Measurements from ENCODE around the gene SYNE1. TPM values are rescaled to one million over a fixed set of nuclear protein-coding genes. Genes with fewer than 3 reads are reported as not detected.
A peak's percentile ranks its signal among the peaks of the same experiment; 100 is the strongest.

Gene SYNE1
- total and polyA plus RNA-seq, 10 of the 15 experiments (the other 5 are each of a cell fraction or from before 2014, with no cell fraction given) = 2.3 to 28.7 (median 14.1) TPM

DNA sequence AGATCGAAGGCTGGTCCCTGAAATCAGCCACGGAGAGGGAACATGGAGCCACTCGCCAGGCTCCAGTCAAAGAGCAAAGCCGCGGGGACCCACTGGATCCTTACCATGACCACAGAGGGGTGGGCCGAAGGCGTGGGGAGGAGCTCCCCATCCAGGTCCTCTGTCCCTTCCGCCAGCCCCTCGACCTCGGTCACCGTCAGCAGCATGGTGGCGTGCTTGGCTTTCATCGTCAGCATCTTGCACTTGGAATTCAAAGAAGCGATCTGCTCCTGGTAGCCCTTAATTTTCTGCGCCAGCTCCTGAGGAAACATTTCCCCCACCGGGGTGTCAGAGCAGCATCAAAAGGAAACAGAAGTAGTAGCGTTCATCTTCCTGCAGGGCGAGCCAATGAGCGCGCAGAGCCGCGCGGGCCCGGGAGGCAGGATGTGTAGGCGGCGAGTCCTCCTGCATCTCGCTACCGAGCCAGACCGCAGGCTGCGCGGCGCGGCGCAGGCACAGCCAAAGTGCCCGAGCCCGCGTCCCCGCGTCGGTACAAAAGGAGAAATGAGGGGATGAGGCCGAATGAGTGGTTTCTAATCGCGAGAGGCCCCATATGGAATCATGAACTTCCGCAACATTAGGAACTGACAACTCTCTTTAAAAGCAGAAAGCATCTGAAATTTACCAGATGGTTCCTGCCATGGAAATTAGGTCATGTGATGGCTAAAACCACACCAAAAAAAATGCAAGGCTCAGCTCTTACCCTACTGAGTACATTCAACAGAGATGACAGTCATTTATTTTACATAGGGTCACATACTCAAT is 335.2 kb downstream of the SYNE1 start (continued):
- TF ChIP-seq ZNF384 (IDR thresholded peaks at IDR 0.05; ENCODE audit: borderline replicate concordance, low read depth, low read length) (peak; percentile 84; the same call in 1 of the 2 replicates), BACH1 (IDR thresholded peaks at IDR 0.05; ENCODE audit: borderline replicate concordance) (no peak), NFYB (IDR thresholded peaks at IDR 0.05; ENCODE audit: insufficient read depth, low read depth, low read length) (peak; percentile 86), ATF7 (IDR thresholded peaks at IDR 0.05; ENCODE audit: low read depth) (peak; percentile 97), RBBP5 (conservative IDR thresholded peaks at IDR 0.05) (0 out of 2 replicates have a peak, but pooled peaks have one; percentile 16)
- TF ChIP-seq, protein P1, sequence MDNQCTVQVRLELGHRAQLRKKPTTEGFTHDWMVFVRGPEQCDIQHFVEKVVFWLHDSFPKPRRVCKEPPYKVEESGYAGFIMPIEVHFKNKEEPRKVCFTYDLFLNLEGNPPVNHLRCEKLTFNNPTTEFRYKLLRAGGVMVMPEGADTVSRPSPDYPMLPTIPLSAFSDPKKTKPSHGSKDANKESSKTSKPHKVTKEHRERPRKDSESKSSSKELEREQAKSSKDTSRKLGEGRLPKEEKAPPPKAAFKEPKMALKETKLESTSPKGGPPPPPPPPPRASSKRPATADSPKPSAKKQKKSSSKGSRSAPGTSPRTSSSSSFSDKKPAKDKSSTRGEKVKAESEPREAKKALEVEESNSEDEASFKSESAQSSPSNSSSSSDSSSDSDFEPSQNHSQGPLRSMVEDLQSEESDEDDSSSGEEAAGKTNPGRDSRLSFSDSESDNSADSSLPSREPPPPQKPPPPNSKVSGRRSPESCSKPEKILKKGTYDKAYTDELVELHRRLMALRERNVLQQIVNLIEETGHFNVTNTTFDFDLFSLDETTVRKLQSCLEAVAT (IDR thresholded peaks at IDR 0.05) = peak; percentile 74
- TF ChIP-seq, protein P2, sequence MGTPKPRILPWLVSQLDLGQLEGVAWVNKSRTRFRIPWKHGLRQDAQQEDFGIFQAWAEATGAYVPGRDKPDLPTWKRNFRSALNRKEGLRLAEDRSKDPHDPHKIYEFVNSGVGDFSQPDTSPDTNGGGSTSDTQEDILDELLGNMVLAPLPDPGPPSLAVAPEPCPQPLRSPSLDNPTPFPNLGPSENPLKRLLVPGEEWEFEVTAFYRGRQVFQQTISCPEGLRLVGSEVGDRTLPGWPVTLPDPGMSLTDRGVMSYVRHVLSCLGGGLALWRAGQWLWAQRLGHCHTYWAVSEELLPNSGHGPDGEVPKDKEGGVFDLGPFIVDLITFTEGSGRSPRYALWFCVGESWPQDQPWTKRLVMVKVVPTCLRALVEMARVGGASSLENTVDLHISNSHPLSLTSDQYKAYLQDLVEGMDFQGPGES (IDR thresholded peaks at IDR 0.05) = no peak
- TF ChIP-seq, protein P3, sequence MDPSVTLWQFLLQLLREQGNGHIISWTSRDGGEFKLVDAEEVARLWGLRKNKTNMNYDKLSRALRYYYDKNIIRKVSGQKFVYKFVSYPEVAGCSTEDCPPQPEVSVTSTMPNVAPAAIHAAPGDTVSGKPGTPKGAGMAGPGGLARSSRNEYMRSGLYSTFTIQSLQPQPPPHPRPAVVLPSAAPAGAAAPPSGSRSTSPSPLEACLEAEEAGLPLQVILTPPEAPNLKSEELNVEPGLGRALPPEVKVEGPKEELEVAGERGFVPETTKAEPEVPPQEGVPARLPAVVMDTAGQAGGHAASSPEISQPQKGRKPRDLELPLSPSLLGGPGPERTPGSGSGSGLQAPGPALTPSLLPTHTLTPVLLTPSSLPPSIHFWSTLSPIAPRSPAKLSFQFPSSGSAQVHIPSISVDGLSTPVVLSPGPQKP (IDR thresholded peaks at IDR 0.05; ENCODE audit: low read depth, low read length) = no peak
- TF ChIP-seq, protein P4, sequence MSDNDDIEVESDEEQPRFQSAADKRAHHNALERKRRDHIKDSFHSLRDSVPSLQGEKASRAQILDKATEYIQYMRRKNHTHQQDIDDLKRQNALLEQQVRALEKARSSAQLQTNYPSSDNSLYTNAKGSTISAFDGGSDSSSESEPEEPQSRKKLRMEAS (IDR thresholded peaks at IDR 0.05; ENCODE audit: low read depth, low read length) = peak; percentile 25
- TF ChIP-seq, protein P5, sequence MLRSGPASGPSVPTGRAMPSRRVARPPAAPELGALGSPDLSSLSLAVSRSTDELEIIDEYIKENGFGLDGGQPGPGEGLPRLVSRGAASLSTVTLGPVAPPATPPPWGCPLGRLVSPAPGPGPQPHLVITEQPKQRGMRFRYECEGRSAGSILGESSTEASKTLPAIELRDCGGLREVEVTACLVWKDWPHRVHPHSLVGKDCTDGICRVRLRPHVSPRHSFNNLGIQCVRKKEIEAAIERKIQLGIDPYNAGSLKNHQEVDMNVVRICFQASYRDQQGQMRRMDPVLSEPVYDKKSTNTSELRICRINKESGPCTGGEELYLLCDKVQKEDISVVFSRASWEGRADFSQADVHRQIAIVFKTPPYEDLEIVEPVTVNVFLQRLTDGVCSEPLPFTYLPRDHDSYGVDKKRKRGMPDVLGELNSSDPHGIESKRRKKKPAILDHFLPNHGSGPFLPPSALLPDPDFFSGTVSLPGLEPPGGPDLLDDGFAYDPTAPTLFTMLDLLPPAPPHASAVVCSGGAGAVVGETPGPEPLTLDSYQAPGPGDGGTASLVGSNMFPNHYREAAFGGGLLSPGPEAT (IDR thresholded peaks at IDR 0.05; ENCODE audit: low read depth) = peak; percentile 75
- TF ChIP-seq, protein P6, sequence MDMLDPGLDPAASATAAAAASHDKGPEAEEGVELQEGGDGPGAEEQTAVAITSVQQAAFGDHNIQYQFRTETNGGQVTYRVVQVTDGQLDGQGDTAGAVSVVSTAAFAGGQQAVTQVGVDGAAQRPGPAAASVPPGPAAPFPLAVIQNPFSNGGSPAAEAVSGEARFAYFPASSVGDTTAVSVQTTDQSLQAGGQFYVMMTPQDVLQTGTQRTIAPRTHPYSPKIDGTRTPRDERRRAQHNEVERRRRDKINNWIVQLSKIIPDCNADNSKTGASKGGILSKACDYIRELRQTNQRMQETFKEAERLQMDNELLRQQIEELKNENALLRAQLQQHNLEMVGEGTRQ (IDR thresholded peaks at IDR 0.05; ENCODE audit: borderline replicate concordance, low read depth, low read length) = peak; percentile 73
